Naive B cell (primary cell): Measurements from ENCODE around the gene USP6NL. TPM values are rescaled to one million over a fixed set of nuclear protein-coding genes. Genes with fewer than 3 reads are reported as not detected.

Experiments
- ATAC-seq, 2 donors: fragments of 150-1000 bp; cut with Tn5 transposase; 2 replicates each; pipeline ENCODE4 v1.10.0; 2021; ENCODE audit warnings: low read depth in 2 of 2, mild to moderate bottlenecking in 2 of 2, moderate library complexity in 2 of 2
- DNase-seq: peaks from one replicate; pipeline ENCODE4 v3.0.0; 2022
- H3K27ac Mint-ChIP-seq, 6 donors: one replicate each; pipeline ENCODE4 v1.8.0; 2020 to 2022; ENCODE audit warnings: mild to moderate bottlenecking in 6 of 6, mixed read lengths in 6 of 6, moderate library complexity in 5 of 6, inconsistent platforms in 2 of 6
- H3K27me3 Mint-ChIP-seq, 3 donors: one replicate each; pipeline ENCODE4 v1.8.0; 2021 to 2022; ENCODE audit warnings: mixed read lengths in 3 of 3, mild to moderate bottlenecking in 1 of 3
- H3K36me3 Mint-ChIP-seq, 2 donors: one replicate each; pipeline ENCODE4 v1.8.0; 2020 to 2022; ENCODE audit warnings: mixed read lengths in 2 of 2, inconsistent platforms in 1 of 2, mild to moderate bottlenecking in 1 of 2
- H3K4me1 Mint-ChIP-seq, 3 donors: one replicate each; pipeline ENCODE4 v1.8.0; 2020 to 2022; ENCODE audit warnings: mixed read lengths in 3 of 3, inconsistent platforms in 1 of 3, mild to moderate bottlenecking in 1 of 3, moderate library complexity in 1 of 3
- H3K4me3 Mint-ChIP-seq, 8 donors: one replicate each; pipeline ENCODE4 v1.8.0; 2020 to 2022; ENCODE audit warnings: mild to moderate bottlenecking in 8 of 8, mixed read lengths in 8 of 8, moderate library complexity in 8 of 8, inconsistent platforms in 2 of 8
- H3K9me3 Mint-ChIP-seq, 7 donors: one replicate each; pipeline ENCODE4 v1.8.0; 2020 to 2022; ENCODE audit warnings: mixed read lengths in 7 of 7, mild to moderate bottlenecking in 5 of 7, inconsistent platforms in 2 of 7, moderate library complexity in 1 of 7
- polyA plus RNA-seq, 6 donors: library from polyadenylated mRNA; unstranded; fragments of 300-500 nt; fragmentation: Illumina TruSeq; gene quantifications; one replicate each; pipeline ENCODE4 v1.2.3, GENCODE V29; 2021; ENCODE audit warnings: low read depth in 6 of 6

USP6NL gene
- polyA plus RNA-seq, 6 donors from 2014 or later = 37.8 to 56.8 (median 50.2) TPM

GRCh38 chr10:11530806-11531205, 80.6 kb downstream of the USP6NL start:
- peaks cover 63 to 89% (median 65%) of the 10 kb centered on the region in 3 donors for H3K4me1 Mint-ChIP-seq
- H3K36me3 Mint-ChIP-seq = peaks cover 4 to 15% of the 10 kb centered on the region in 2 donors

DNA sequence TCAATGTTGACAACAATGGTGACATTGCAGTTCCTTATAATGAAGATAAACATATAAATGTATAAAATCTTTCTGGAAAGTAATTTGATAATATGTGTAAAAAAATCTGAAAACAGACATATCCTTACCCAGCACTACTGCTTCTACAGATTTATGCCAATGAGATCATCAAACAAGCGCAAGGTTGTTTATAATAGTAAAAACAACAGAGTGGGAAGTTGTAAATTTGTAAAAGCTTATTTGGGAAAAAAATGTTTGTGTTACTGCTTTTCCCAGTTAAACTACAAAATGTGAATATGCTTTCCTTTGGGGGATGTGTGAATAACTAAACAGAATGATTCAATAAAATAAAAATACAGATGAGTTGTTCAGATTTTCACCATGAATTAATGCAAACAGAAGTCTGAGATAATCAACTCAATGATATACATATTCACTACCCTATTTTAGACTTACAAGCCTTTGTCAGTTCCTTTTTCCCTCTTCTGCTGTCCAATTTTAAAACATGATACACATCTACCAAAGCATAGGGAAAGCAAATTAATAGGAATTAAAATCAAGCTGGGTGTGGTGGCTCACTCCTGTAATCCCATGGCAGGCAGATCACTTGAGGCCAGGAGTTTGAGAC, 82.1 kb downstream of the USP6NL start:
- Mint-ChIP-seq H3K9me3 (no peaks in the 10 kb centered on the region), H3K4me1 (peaks cover 52 to 78% (median 53%) of the 10 kb centered on the region in 3 donors), H3K27me3 (no peaks in the 10 kb centered on the region), H3K36me3 (peaks cover 6 to 18% of the 10 kb centered on the region in 2 donors), H3K4me3 (peak overlapping the region in 5 of 8 donors; percentile 10 to 66 (median 34)), H3K27ac (peak overlapping the region in 2 of 6 donors; percentile 39 to 84)
- ATAC-seq (no peak), DNase-seq (no peak)

More at GRCh38 chr10:11530806-11531205, 80.6 kb downstream of the USP6NL start:
- Mint-ChIP-seq H3K27ac (peak overlapping the region in 3 of 6 donors; percentile 4 to 51 (median 12)), H3K4me3 (peak overlapping the region in 3 of 8 donors; percentile 3 to 29 (median 10)), H3K27me3 (no peaks in the 10 kb centered on the region), H3K9me3 (no peaks in the 10 kb centered on the region)
- DNase-seq (no peak), ATAC-seq (no peak)

DNA sequence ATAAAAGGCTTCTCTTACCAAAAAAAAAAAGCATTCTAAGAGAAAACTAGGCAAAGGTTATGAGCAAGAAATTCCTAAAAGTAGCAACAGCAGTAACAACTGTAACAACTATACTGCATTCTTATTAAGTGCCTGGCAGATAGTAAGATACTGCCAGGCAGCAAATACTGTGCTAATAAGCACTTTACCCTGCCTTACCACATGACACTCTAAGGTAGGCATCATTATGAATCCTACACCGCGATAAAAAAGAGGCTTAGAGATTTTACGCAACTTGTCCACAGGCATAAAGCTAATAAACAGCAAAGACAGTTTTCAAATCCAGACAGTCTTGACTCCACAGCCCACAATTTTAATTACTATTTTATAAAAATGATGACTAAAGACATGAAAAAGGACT, 83.2 kb downstream of the USP6NL start:
- Mint-ChIP-seq H3K9me3 (no peaks in the 10 kb centered on the region), H3K4me1 (peaks cover 42 to 69% (median 42%) of the 10 kb centered on the region in 3 donors), H3K36me3 (peaks cover 6 to 18% of the 10 kb centered on the region in 2 donors), H3K27ac (peak overlapping the region in 5 of 6 donors; percentile 6 to 90 (median 39)), H3K4me3 (peak overlapping the region; percentile 6 to 86 (median 64)), H3K27me3 (no peaks in the 10 kb centered on the region)
- DNase-seq (no peak), ATAC-seq (no peak)

DNA sequence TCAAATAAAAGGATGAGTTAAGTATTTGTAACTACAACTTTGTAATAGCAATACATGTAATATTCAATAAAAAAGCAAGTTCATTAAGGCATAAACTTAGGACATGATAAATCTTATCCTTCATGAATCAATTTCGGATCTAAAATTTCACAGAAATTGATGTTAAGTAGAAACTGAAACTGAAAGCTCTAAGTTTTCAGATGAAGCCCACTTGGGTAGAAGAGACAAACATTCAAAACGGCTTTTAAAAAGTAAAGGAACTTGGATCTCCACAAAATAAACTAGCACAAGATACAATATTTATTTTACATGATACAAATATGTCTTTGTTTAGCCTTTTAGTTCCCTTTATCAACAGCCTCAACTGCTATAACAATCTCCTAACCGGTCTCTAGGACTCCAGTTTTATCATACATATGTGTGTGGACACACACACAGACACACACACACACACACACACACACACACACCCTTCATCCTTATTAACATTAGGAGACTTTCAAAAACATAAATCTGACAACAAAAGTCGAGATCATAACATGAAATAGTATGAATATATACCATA, 83.7 kb downstream of the USP6NL start:
- Mint-ChIP-seq H3K27me3 (no peaks in the 10 kb centered on the region), H3K27ac (peak overlapping the region in 4 of 6 donors; percentile 39 to 90 (median 44)), H3K4me3 (peak overlapping the region; percentile 52 to 73 (median 64)), H3K4me1 (peaks cover 39 to 67% (median 41%) of the 10 kb centered on the region in 3 donors), H3K9me3 (no peaks in the 10 kb centered on the region), H3K36me3 (peaks cover 6 to 18% of the 10 kb centered on the region in 2 donors)
- DNase-seq (no peak), ATAC-seq (no peak)

- Mint-ChIP-seq H3K4me3 (peak overlapping the region in 4 of 8 donors; percentile 2 to 73 (median 60)), H3K27ac (peak overlapping the region; percentile 7 to 89 (median 42)), H3K4me1 (peaks cover 37 to 70% (median 39%) of the 10 kb centered on the region in 3 donors), H3K9me3 (no peaks in the 10 kb centered on the region), H3K27me3 (no peaks in the 10 kb centered on the region), H3K36me3 (peaks cover 6 to 18% of the 10 kb centered on the region in 2 donors)
- DNase-seq (no peak), ATAC-seq (no peak)
These were observed 84.4 kb downstream of the USP6NL start for GRCh38 chr10:11527068-11527467.

- H3K9me3 Mint-ChIP-seq = no peaks in the 10 kb centered on the region
- peak overlapping the region in 1 of 8 donors; percentile 63 for H3K4me3 Mint-ChIP-seq
- ATAC-seq = no peak
- peak overlapping the region in 3 of 6 donors; percentile 39 to 89 (median 52) for H3K27ac Mint-ChIP-seq
- peaks cover 30 to 64% (median 35%) of the 10 kb centered on the region in 3 donors for H3K4me1 Mint-ChIP-seq
- H3K36me3 Mint-ChIP-seq = peaks cover 9 to 18% of the 10 kb centered on the region in 2 donors
- H3K27me3 Mint-ChIP-seq = no peaks in the 10 kb centered on the region
- no peak for DNase-seq
These were observed 85.9 kb downstream of the USP6NL start for GRCh38 chr10:11525503-11525902.

DNA sequence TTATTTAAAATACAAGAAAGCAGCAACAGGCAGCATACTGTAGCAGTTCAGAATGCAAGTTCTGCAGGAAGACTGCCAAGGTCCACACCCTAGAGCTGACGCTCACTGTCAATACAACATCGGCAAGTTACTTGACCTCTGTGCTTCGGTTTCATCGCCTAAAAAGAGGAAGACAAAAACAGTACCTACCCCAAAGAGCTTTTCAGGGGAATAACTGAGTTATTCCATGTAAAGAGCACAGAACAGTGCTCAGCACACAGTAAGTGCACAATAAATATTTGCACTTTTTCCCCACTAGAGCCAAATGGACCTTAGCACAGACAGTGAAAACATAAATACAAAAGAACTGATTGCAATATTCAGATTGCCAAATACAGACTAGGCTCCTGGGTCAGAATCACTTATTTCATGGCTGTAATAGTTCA, 88.6 kb downstream of the USP6NL start:
- ATAC-seq (peak; percentile 45 to 57), DNase-seq (no peak)
- Mint-ChIP-seq H3K4me1 (peaks cover 18 to 61% (median 18%) of the 10 kb centered on the region in 3 donors), H3K36me3 (peaks cover 17 to 18% of the 10 kb centered on the region in 2 donors), H3K9me3 (no peaks in the 10 kb centered on the region), H3K27me3 (no peaks in the 10 kb centered on the region), H3K27ac (peak overlapping the region in 1 of 6 donors; percentile 7), H3K4me3 (peak overlapping the region in 1 of 8 donors; percentile 60)

DNA sequence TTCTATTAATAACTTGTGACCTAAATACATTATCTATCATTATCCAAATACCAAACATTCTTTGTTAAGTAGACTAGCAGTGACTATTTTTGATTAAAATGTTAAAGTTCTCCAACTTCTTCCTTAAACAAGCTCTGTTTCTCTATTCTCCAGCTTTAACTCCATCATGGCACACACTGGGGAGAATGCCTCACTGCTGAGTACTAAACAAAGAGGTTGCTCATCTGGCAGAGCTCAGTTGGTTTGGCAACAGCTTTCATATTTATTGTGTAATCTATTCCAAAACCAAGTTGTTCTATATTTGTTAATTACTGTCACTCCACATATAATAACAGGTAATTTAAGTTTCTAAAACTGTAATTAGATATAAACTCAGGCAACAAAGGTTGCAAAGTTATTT, 89.6 kb downstream of the USP6NL start:
- ATAC-seq = no peak
- Mint-ChIP-seq H3K27ac (peak overlapping the region in 3 of 6 donors; percentile 41 to 65 (median 51)), H3K4me3 (no peak overlapping the region)

DNA sequence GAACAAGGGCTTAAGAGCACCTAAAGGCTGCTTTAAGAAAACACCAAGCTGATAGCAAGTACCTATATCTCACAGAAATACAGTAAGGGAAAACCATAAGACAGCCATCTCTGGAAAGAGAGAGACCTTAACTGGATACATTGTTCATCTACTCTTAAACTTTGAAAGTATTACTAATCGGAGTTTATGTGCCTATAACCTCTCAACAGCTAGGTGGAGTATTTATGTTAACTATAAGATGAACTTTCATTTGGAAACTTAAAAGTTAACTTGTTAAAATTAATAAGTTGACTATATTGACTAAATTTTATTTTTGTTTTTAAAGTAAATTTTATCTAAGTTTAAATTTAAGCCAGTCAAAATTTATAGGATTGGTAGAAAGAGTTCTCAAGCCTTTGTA, 90.6 kb downstream of the USP6NL start:
- H3K9me3 Mint-ChIP-seq = no peaks in the 10 kb centered on the region
- H3K27ac Mint-ChIP-seq = peak overlapping the region in 1 of 6 donors; percentile 18
- no peaks in the 10 kb centered on the region for H3K27me3 Mint-ChIP-seq
- H3K4me1 Mint-ChIP-seq = peaks cover 23 to 63% (median 29%) of the 10 kb centered on the region in 3 donors
- no peak overlapping the region for H3K4me3 Mint-ChIP-seq
- DNase-seq (no peak), ATAC-seq (no peak)
- H3K36me3 Mint-ChIP-seq = peaks cover 4 to 14% of the 10 kb centered on the region in 2 donors

More for the DNA sequence above, 89.6 kb downstream of the USP6NL start:
- Mint-ChIP-seq H3K9me3 (no peaks in the 10 kb centered on the region), H3K4me1 (peaks cover 22 to 60% (median 23%) of the 10 kb centered on the region in 3 donors), H3K36me3 (peaks cover 14 to 17% of the 10 kb centered on the region in 2 donors), H3K27me3 (no peaks in the 10 kb centered on the region)
- DNase-seq = no peak

- DNase-seq (no peak), ATAC-seq (no peak)
- Mint-ChIP-seq H3K9me3 (no peaks in the 10 kb centered on the region), H3K4me1 (peaks cover 33 to 66% (median 37%) of the 10 kb centered on the region in 3 donors), H3K27ac (peak overlapping the region in 4 of 6 donors; percentile 19 to 93 (median 64)), H3K4me3 (peak overlapping the region in 6 of 8 donors; percentile 1 to 60 (median 30)), H3K36me3 (peaks cover 0 to 11% of the 10 kb centered on the region in 2 donors), H3K27me3 (no peaks in the 10 kb centered on the region)
These were observed 94.3 kb downstream of the USP6NL start for GRCh38 chr10:11517150-11517549.

DNA sequence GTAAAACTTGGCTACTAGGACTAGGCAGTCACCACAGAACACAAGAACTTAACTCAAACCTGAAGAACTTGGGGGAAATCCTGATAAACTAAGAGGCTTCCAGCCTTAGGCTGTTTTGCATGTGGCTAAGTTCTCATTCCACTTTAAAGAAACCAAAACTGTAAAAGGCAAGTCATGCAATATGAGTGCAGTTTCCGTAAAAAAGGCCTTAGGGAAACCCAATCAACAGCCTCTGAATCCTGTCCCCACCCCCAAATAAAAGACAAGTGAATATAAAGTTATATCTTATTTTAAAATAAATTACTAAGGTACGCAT, 95.1 kb downstream of the USP6NL start:
- ATAC-seq (peak; percentile 79 to 84), DNase-seq (no peak)
- Mint-ChIP-seq H3K27ac (peak overlapping the region in 2 of 6 donors; percentile 19 to 38), H3K36me3 (peaks cover 0 to 11% of the 10 kb centered on the region in 2 donors), H3K4me3 (peak overlapping the region in 3 of 8 donors; percentile 28 to 36 (median 34)), H3K4me1 (peaks cover 39 to 64% (median 44%) of the 10 kb centered on the region in 3 donors), H3K9me3 (no peaks in the 10 kb centered on the region), H3K27me3 (no peaks in the 10 kb centered on the region)

DNA sequence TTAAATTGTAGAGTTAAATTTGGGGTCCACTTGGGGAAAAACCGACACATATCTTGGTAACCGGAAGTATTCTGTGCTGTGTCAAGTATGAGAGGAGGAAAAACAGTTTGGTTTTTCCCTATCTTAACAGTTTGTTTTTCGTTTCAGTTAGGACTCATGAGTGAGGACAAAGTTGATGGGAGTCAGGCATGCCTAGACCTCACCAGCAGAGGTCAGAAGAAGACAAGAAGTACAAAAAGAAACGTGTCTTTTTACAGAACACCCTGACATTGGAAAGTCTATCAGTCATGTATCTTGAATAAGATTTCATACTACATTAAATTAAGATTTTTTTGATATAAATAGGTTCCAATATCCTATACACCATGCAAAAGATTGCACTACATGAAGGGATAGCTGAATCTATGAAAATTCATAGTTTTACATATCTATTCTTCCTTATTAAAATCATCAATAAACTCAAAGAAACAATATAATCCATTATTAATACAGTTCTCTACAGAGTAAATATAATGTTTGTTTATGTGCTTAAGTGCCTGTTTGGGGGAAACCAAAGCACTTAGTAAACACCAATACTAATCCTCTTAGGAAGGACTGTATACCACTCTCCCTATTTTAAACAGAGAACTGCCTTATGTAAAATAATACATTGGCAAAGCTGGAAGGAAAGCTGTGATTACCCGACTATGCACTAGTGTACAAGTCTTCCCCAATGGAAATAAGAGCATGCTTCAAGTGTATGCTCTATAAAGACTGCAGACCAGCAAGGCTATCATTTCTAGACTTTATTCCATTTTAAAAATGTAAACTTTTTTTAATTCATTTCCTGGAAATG, 95.6 kb downstream of the USP6NL start:
- Mint-ChIP-seq H3K27me3 (no peaks in the 10 kb centered on the region), H3K36me3 (peaks cover 0 to 11% of the 10 kb centered on the region in 2 donors), H3K27ac (peak overlapping the region in 4 of 6 donors; percentile 19 to 81 (median 52)), H3K9me3 (no peaks in the 10 kb centered on the region), H3K4me3 (peak overlapping the region in 4 of 8 donors; percentile 2 to 36 (median 31)), H3K4me1 (peaks cover 41 to 62% (median 44%) of the 10 kb centered on the region in 3 donors)
- peak; percentile 75 to 82 for ATAC-seq
- peak; percentile 60 for DNase-seq

DNA sequence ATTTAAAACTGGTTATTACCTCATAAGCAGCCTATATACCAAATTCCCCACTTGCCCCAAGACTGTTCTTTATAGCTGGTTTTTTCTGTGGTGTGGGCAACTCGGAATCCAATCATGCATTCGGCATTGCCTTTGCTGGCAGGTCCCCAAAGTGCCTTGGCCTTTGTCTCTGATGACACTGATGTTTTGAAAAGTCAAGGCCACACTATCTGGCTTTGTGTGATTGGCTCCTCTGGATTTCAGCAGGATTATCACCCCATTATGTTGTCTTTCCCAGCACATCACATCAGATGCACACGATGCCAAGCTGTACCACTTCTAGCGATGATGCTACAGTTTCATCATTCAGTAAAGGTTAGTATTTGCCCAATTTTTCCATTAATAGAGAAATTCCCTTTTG, 97.7 kb downstream of the USP6NL start:
- Mint-ChIP-seq H3K27me3 (no peaks in the 10 kb centered on the region), H3K4me1 (peaks cover 44 to 52% (median 48%) of the 10 kb centered on the region in 3 donors), H3K27ac (no peak overlapping the region), H3K4me3 (no peak overlapping the region), H3K9me3 (no peaks in the 10 kb centered on the region), H3K36me3 (peaks cover 5 to 6% of the 10 kb centered on the region in 2 donors)
- no peak for ATAC-seq
- no peak for DNase-seq
